ENCODE results near the gene MS4A7.

The MS4A7 gene

DNA sequence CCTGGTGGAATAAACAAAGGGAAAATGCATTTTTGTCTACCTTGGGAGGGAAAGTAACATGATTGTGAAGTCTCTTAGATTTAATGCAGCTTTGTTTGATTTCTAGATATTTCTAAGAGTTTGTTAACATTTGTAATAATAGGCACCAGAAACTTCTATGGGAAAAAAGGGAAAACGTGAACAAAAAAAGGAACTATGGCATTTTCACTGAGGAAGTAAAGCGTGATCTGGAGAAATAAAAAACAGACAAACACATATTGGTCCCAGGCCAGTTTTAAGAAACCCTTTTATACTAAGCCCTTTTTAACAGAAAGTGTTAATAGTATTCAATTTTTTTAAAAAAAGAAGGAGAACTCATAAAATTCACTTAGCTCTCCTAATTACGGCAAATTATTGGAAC is 6.9 kb upstream of the MS4A7 start:
- DNase-seq, result no peak

DNA sequence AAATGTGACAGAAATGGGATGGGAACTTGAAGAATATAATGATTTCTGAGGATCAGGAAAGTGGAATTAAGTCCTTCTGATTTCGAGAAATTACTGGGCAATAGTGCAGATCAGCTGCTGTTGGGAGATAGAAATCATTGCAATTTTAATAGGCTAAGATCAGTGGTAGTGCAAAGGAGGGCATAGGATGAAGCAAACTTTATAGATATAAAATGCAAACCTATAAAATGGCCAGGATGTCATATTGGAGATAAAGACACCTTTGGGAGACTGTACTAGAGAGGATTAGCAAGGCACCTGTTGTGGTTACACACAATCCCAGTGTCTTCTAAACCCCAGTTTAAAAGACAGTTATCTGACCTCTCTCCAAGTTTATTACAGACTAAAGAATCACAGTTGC is 6.5 kb upstream of the MS4A7 start:
- no peak for DNase-seq

DNA sequence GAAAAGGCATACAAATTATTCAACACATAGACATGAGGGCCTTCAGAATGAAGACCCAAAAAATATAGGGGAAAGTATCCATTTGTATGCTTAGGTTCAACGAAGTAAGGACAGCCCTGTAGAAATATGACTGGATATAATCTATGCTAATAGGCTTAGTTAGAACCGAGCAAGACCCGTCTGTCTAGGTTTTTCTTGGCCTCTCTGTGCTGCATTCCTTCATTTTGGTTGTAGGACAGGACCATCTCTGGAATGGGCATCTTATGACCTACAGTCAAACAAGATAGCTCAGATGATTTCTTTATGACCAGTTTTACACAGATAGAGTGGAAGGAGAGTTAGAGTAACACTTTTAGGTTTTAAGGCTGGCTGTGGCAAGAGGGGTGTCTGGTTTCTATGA is 5.6 kb upstream of the MS4A7 start:
- no peak for DNase-seq

GRCh38 chr11:60375316-60375715 is 3.0 kb upstream of the MS4A7 start:
- no peak for DNase-seq

DNA sequence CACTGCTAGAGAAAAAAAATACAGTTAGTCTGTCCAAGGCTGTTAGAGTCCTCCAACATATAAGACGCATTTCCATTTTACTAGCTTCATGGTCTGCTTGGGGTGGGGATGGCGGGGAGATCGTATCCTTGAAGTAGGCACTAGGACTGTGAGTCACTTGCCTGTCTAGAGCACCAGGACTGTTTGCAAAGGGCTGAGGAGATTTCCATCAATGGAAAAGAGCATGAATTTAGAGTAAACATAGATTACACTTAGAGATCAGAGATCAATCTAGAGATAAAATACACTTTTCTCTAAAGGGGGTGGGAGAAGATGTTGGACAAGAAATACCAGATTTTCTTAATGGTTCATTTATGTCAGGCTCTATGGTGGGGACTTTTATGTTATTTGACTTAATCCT is 1.7 kb upstream of the MS4A7 start:
- no peak for DNase-seq

- no peak for DNase-seq
These were observed 763 bp upstream of the MS4A7 start for GRCh38 chr11:60377401-60378136.

- no peak for DNase-seq
These were observed 11.1 kb downstream of the MS4A7 start for GRCh38 chr11:60389279-60389910.

GRCh38 chr11:60390419-60390818 is 12.1 kb downstream of the MS4A7 start:
- no peak for DNase-seq

DNA sequence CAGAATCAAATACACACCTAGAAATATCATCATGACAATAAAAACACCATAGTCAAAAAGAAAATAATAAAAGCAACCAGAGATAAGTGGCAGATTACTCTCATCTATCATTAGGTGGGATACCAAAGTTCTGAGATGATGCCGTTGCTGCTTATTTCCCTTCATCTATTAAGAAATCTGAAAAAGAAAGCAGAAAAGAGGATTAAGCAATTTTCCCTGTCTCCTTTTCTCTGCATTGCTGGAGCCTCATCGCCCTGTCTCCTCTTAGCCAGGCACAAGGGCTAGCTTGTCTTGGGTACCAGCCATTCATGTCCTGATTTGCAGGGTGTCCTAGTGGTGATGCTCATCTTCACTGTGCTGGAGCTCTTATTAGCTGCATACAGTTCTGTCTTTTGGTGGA is 14.0 kb downstream of the MS4A7 start:
- DNase-seq, result no peak

DNA sequence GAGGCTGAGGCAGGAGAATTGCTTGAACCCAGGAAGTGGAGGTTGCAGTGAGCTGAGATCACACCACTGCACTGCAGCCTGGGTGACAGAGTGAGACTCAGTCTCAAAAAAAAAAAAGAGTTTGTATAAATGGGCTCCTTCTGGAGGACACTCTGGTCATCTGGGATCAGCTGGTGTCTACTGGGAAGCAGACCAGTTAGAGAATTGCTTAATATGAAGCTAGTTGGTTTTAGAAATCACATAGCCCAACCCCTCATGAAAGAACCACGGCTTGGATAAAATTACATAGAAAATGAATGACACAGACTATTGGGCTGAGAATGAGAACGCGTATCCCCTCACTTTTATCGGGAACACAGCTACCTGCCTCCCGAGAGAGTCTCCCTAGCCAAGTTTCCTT is 14.7 kb downstream of the MS4A7 start:
- DNase-seq, result no peak

DNA sequence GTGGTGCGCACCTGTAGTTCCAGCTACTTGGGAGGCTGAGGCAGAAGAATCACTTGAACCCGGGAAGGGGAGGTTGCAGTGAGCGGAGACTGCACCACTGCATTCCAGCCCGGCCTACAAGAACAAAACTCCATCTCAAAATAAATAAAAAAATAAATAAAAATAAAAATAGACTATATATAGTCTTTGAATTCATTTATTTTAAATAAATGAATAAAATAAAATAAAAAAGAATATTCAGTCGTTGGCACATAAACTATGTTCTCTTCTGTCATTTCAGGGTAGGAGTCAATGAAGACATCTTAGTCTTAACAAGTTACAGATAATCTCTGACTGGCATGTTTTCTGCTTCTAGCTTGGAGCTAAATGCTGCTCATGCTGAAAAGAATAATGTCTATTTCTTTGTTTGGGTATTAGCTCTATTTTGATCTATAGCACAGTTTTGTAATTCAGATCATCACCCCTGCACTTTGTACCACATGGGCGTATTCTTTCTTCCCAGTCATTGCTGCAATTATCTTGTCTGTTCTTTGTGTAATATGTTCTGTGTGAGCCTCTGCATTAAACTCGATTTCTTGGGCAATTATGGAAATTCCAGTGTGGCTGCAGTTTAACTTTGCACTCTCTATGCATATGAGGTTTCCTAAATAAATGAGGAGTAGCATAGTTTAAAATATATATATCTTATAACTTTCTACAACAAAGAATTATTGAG is 16.5 kb downstream of the MS4A7 start:
- no peak for DNase-seq

DNA sequence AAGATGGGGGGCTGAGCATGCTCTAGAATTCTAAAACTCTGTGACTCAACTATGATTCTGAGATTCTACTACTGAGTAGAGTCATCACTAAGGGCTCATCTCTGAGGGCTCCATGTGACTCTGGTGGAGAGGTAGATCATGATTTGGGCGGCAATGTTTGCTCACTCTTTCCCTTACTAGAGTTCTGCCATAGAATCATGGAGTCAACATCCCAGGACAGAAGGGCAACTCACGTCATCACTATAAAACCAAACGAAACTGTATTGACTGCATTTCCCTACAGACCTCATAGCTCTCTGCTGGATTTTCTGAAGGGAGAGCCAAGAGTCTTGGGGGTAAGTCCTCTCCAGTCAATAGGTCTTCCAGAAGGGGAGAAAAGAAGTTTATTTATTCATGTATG is 18.1 kb downstream of the MS4A7 start, which contains the start of gene MS4A14:
Gene MS4A14 (plus strand): TSS at position 78 of the 400 bp plus-strand sequence. CDS start 120 bp downstream, at position 198.
- no peak for DNase-seq

DNA sequence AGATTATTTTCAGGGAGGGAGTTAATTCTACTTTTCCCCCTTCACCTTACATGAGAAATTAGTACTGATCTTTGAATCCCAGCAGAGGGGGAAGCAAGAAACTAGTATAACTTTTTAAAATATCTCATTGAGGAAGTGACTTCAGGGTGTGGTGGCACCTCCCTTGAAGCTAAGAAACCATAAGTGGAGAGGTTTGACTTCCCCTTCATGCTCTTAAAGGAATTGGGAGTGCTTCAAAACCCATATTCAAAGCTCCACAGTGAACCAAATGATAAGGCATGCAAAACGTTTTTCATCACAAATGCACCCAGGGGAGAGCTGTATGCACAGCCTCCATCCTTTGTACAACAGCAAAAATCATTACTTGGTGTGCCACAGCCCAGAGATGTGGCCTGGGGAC is 18.5 kb downstream of the MS4A7 start:
- no peak for DNase-seq

- DNase-seq, result no peak
These were observed 41.7 kb downstream of the MS4A7 start for GRCh38 chr11:60420015-60420414.

- DNase-seq, result no peak
These were observed 44.3 kb downstream of the MS4A7 start for GRCh38 chr11:60422609-60423008.

GRCh38 chr11:60428517-60428916 is 50.2 kb downstream of the MS4A7 start:
- DNase-seq, result no peak

- DNase-seq, result no peak
These were observed 50.9 kb downstream of the MS4A7 start, which contains the start of gene MS4A5 for GRCh38 chr11:60429272-60429671. MS4A5 (plus strand) TSS chr11:60429572; CDS start chr11:60429675, 103 bp downstream.

- no peak for DNase-seq
These were observed 52.9 kb downstream of the MS4A7 start for GRCh38 chr11:60431251-60431650.

DNA sequence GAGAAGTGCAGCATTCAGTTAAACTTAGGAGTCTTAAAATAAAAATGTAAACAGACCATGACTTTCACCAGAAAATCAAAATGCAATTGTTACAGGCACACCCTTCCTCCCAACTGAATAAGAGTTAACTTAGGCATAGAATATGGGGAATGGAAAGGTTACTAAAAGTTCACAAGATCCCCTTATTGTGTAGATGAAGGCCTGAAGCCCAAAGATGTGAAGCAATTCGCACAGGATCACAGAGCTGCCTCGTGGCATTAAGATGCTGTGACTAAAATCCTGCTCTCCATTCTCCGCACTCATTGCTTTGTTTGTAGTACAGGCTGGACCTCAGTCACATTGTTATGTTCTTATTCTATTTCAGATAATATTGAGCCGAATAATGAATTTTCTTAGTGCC is 55.1 kb downstream of the MS4A7 start:
- no peak for DNase-seq

All from effector CD4-positive, alpha-beta T cell (primary cell).